Thoracic aorta (tissue), 2 donors: ENCODE measurements around the gene FAM227B. TPM values are rescaled to one million over a fixed set of nuclear protein-coding genes. Genes with fewer than 3 reads are reported as not detected.
"Not testable (repeated sequence)": the region's sequence is repeated elsewhere in the genome, so short reads cannot be mapped to it uniquely, and the experiment has no call there.

Experiments used
- ATAC-seq: fragments of 150-250 bp; one replicate; pipeline ENCODE4 v1.8.0; 2017; ENCODE audit warnings: low read depth; ENCODE audit not compliant: insufficient number of reproducible peaks, low FRiP score
- DNase-seq: peaks from one replicate; pipeline ENCODE4 v3.0.0-alpha.2; 2020; ENCODE audit warnings: low spot score
- H3K27ac ChIP-seq, 2 donors: fragments of 200-600 bp; sonication (generic); 1 replicate in 1 of 2; 2 replicates in 1 of 2; pipeline ENCODE4 v1.5.1; 2016; ENCODE audit warnings: mild to moderate bottlenecking in 2 of 2, moderate library complexity in 2 of 2
- H3K27me3 ChIP-seq: fragments of 200-600 bp; sonication (generic); replicated peaks from 2 replicates; pipeline ENCODE4 v1.6.0; 2016; ENCODE audit warnings: mild to moderate bottlenecking; ENCODE audit not compliant: insufficient read depth
- H3K36me3 ChIP-seq: fragments of 200-600 bp; sonication (generic); one replicate; pipeline ENCODE4 v1.5.1; 2016
- H3K4me1 ChIP-seq, 2 donors: fragments of 200-600 bp; sonication (generic); 1 replicate in 1 of 2; 2 replicates in 1 of 2; pipeline versions ENCODE4 v1.5.1 to v1.6.0; 2016; ENCODE audit warnings: low read depth in 2 of 2, mild to moderate bottlenecking in 1 of 2; ENCODE audit not compliant: control insufficient read depth in 1 of 2
- H3K4me3 ChIP-seq: fragments of 200-600 bp; sonication (generic); 2 replicates; pipeline ENCODE4 v1.5.1; 2016; ENCODE audit warnings: mild to moderate bottlenecking
- H3K9me3 ChIP-seq: fragments of 200-600 bp; sonication (generic); 2 replicates; pipeline ENCODE4 v1.5.1; 2016
- total RNA-seq, 2 donors: library from RNA; depleted of rRNA; stranded (reverse); fragments of >200 nt; gene quantifications; one replicate each; pipeline versions ENCODE4 v1.1.0 to v1.2.3, GENCODE V29; 2016
- TF ChIP-seq, protein P1 (sequence below): fragments of 200-600 bp; sonication (generic); IDR thresholded peaks from one replicate; pipeline ENCODE4 v1.5.1; 2019; ENCODE audit warnings: antibody characterized with exemption

Gene FAM227B
- total RNA-seq, 2 donors from 2014 or later = 3.2 to 15.2 TPM

GRCh38 chr15:49530092-49530491, 90.5 kb downstream of the FAM227B start:
- DNase-seq (no peak), ATAC-seq (no peak)
- Histone ChIP-seq H3K4me3 (no peak overlapping the region), H3K27ac (no peak overlapping the region), H3K4me1 (no peaks in the 10 kb centered on the region), H3K36me3 (no peaks in the 10 kb centered on the region), H3K27me3 (no peaks in the 10 kb centered on the region), H3K9me3 (peaks cover 5% of the 10 kb centered on the region)
- TF ChIP-seq, protein P1, sequence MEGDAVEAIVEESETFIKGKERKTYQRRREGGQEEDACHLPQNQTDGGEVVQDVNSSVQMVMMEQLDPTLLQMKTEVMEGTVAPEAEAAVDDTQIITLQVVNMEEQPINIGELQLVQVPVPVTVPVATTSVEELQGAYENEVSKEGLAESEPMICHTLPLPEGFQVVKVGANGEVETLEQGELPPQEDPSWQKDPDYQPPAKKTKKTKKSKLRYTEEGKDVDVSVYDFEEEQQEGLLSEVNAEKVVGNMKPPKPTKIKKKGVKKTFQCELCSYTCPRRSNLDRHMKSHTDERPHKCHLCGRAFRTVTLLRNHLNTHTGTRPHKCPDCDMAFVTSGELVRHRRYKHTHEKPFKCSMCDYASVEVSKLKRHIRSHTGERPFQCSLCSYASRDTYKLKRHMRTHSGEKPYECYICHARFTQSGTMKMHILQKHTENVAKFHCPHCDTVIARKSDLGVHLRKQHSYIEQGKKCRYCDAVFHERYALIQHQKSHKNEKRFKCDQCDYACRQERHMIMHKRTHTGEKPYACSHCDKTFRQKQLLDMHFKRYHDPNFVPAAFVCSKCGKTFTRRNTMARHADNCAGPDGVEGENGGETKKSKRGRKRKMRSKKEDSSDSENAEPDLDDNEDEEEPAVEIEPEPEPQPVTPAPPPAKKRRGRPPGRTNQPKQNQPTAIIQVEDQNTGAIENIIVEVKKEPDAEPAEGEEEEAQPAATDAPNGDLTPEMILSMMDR = no peak

DNA sequence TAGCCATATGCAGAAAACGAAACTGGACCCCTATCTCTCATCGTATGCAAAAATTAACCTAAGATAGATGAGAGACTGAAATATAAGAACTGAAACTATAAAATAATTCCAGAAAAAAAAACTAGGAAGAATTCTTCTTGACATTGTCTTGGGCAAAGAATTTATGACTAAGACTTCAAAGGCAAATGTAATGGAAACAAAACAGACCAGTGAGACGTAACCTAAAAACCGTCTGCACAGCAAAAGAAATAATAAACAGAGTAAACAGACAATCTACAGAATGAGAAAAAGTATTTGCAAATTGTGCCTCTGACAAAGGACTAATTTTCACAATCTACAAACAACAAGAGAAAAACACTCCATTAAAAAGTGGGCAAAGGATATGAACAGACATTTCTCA, 92.3 kb downstream of the FAM227B start:
- Histone ChIP-seq H3K4me3 (no peak overlapping the region), H3K4me1 (no peaks in the 10 kb centered on the region), H3K9me3 (peaks cover 3% of the 10 kb centered on the region), H3K27ac (no peak overlapping the region), H3K36me3 (no peaks in the 10 kb centered on the region), H3K27me3 (no peaks in the 10 kb centered on the region)
- DNase-seq (no peak), ATAC-seq (no peak)
- TF ChIP-seq, protein P1 = no peak

- no peak overlapping the region for H3K27ac ChIP-seq
- H3K9me3 ChIP-seq = no peaks in the 10 kb centered on the region
- H3K27me3 ChIP-seq = no peaks in the 10 kb centered on the region
- DNase-seq = no peak
- no peak for ATAC-seq
- no peak overlapping the region for H3K4me3 ChIP-seq
- H3K4me1 ChIP-seq = no peaks in the 10 kb centered on the region
- no peaks in the 10 kb centered on the region for H3K36me3 ChIP-seq
- TF ChIP-seq, protein P1 = no peak
These were observed 98.8 kb downstream of the FAM227B start for GRCh38 chr15:49521802-49522201.

- not testable (repeated sequence) for DNase-seq, H3K4me1 ChIP-seq, H3K4me3 ChIP-seq, H3K36me3 ChIP-seq, H3K27me3 ChIP-seq, ATAC-seq, H3K9me3 ChIP-seq, H3K27ac ChIP-seq
These were observed 107.9 kb downstream of the FAM227B start for GRCh38 chr15:49512739-49513138.

DNA sequence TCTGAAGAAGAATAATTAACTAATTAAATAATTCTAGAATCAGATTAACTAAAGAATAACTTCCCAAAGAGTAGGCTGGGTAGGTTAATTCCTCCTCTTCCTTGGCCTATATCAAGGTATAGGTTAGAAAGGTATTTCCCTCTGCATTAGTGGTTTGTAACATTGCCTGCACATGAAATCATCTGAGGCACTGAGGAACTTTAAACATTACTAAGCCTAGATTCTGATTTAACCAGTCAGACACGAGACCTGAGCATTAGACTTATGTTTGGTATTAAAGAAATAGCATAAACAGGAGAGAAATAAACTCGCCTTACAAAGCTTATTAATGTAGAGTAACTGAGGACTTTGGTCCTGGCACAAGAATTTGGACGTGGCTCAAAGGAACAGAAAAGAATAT, 113.4 kb downstream of the FAM227B start:
- TF ChIP-seq, protein P1 = no peak
- H3K27me3 ChIP-seq = no peaks in the 10 kb centered on the region

DNA sequence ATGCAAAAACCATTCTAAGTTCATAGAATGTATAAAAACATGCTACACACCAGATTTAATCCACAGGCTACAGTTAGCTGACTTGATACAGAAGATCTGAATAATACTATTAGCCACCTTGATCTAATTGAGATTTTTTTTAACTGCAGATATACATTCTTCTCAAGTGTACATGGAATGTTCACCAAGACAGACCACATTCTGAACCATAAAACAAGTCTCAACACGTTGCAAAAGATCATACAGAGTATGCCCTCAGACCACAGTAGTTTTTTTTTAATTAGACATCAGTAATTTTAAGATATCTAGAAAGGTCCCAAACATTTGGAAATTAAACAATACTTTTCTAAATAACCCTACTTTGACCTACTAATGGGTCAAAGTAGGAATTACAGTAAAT, 114.3 kb downstream of the FAM227B start:
- Histone ChIP-seq H3K27me3 (no peaks in the 10 kb centered on the region), H3K36me3 (no peaks in the 10 kb centered on the region), H3K27ac (no peak overlapping the region), H3K4me3 (no peak overlapping the region), H3K9me3 (no peaks in the 10 kb centered on the region), H3K4me1 (no peaks in the 10 kb centered on the region)
- DNase-seq = no peak
- TF ChIP-seq, protein P1 = no peak
- ATAC-seq = no peak

More for the DNA sequence above, 113.4 kb downstream of the FAM227B start:
- Histone ChIP-seq H3K36me3 (no peaks in the 10 kb centered on the region), H3K9me3 (no peaks in the 10 kb centered on the region), H3K4me3 (no peak overlapping the region), H3K4me1 (no peaks in the 10 kb centered on the region), H3K27ac (no peak overlapping the region)
- DNase-seq (no peak), ATAC-seq (no peak)
